PC-3 (cell line): ENCODE measurements around the gene KCNH5. TPM values are rescaled to one million over a fixed set of nuclear protein-coding genes. Genes with fewer than 3 reads are reported as not detected.

Experiments used
- ATAC-seq: fragments of 200-7000 bp; cut with Tn5 transposase; 2 replicates; pipeline ENCODE4 v1.9.1; 2020; ENCODE audit warnings: mild to moderate bottlenecking, moderate library complexity
- BruUV-seq: library from RNA; stranded (reverse); fragments of 400-500 nt; replicated peaks from 2 replicates; lab custom pipeline; 2021; lab: Mats Ljungman, UMichigan
- CTCF ChIA-PET: fragments of 300-600 bp; sonication (Branson Sonifier 250); formaldehyde crosslinking; loops from one replicate; lab custom pipeline; 2022; ENCODE audit warnings: antibody characterized with exemption; lab: Charles Lee
- POLR2A ChIA-PET: fragments of 300-600 bp; sonication (Branson Sonifier 250); formaldehyde crosslinking; loops from one replicate; lab custom pipeline; 2022; ENCODE audit warnings: antibody characterized with exemption; ENCODE audit not compliant: unreplicated experiment; lab: Charles Lee
- DNase-seq: peaks from one replicate; pipeline ENCODE4 v3.0.0-alpha.2; 2015
- H2AFZ ChIP-seq: fragments of 300-600 bp; sonication (generic); 2 replicates; pipeline ENCODE4 v1.6.0; 2016; ENCODE audit warnings: antibody characterized with exemption, low read length
- H3F3A ChIP-seq: fragments of 300-600 bp; sonication (generic); one replicate; pipeline ENCODE4 v1.6.0; 2017; ENCODE audit warnings: antibody characterized with exemption, low read length, control low read depth, mild to moderate bottlenecking; ENCODE audit not compliant: unreplicated experiment
- H3K27ac ChIP-seq: fragments of 300-600 bp; sonication (generic); 2 replicates; pipeline ENCODE4 v1.5.1; 2016; ENCODE audit warnings: mild to moderate bottlenecking, low read length
- H3K27me3 ChIP-seq: fragments of 300-600 bp; sonication (generic); 2 replicates; pipeline ENCODE4 v1.6.1; 2016; ENCODE audit warnings: low read length, mixed read lengths
- H3K36me3 ChIP-seq: fragments of 300-600 bp; sonication (generic); 2 replicates; pipeline ENCODE4 v1.6.1; 2016; ENCODE audit warnings: low read depth, mixed run types, low read length, mixed read lengths
- H3K4me1 ChIP-seq: fragments of 300-600 bp; sonication (generic); 2 replicates; pipeline ENCODE4 v1.5.1; 2016; ENCODE audit warnings: low read length; ENCODE audit not compliant: insufficient read depth
- H3K4me2 ChIP-seq: fragments of 300-600 bp; sonication (generic); 2 replicates; pipeline ENCODE4 v1.6.0; 2016; ENCODE audit warnings: low read length
- H3K4me3 ChIP-seq: fragments of 300-600 bp; sonication (generic); 2 replicates; pipeline ENCODE4 v1.5.1; 2016; ENCODE audit warnings: mild to moderate bottlenecking, low read length, mixed read lengths
- H3K79me2 ChIP-seq: fragments of 300-600 bp; sonication (generic); 2 replicates; pipeline ENCODE4 v1.6.1; 2017; ENCODE audit warnings: low read length, mixed read lengths
- H3K9ac ChIP-seq: fragments of 300-600 bp; sonication (generic); 2 replicates; pipeline ENCODE4 v1.6.0; 2016; ENCODE audit warnings: mild to moderate bottlenecking, low read length
- H3K9me2 ChIP-seq: fragments of 300-600 bp; sonication (generic); replicated peaks from 2 replicates; pipeline ENCODE4 v1.6.1; 2016; ENCODE audit warnings: mixed run types, low read length, mixed read lengths
- H3K9me3 ChIP-seq: fragments of 300-600 bp; sonication (generic); 2 replicates; pipeline ENCODE4 v1.6.1; 2016; ENCODE audit warnings: low read length, mixed read lengths
- H4K20me1 ChIP-seq: fragments of 300-600 bp; sonication (generic); 2 replicates; pipeline ENCODE4 v1.6.1; 2016; ENCODE audit warnings: low read length, mixed read lengths
- EZH2 ChIP-seq: fragments of 300-600 bp; sonication (generic); IDR thresholded peaks from one replicate; pipeline ENCODE4 v1.6.1; 2017; ENCODE audit warnings: antibody characterized with exemption, mild to moderate bottlenecking, low read length; ENCODE audit not compliant: unreplicated experiment
- EZH2phosphoT487 ChIP-seq: fragments of 300-600 bp; sonication (generic); IDR thresholded peaks from 2 replicates; pipeline ENCODE4 v1.6.1; 2018; ENCODE audit warnings: mild to moderate bottlenecking, antibody characterized with exemption, low read length, borderline replicate concordance
- intact Hi-C: fragments of 100-400 bp; cut with micrococcal nuclease; formaldehyde crosslinking; loops from 2 replicates; pipeline ENCODE4 v1.9.0; 2023
- total RNA-seq: library from RNA; depleted of rRNA; stranded (reverse); fragments of >200 nt; gene quantifications from 2 replicates; pipeline ENCODE4 v1.2.3, GENCODE V29; 2014
- TF ChIP-seq, protein P1 (sequence below): fragments of 300-600 bp; sonication (generic); conservative IDR thresholded peaks from 2 replicates; pipeline ENCODE4 v1.5.1; 2017; ENCODE audit warnings: antibody characterized with exemption, low read depth, mild to moderate bottlenecking, low read length

KCNH5 gene
- total RNA-seq, 1 experiment from 2014 or later, result not detected

DNA sequence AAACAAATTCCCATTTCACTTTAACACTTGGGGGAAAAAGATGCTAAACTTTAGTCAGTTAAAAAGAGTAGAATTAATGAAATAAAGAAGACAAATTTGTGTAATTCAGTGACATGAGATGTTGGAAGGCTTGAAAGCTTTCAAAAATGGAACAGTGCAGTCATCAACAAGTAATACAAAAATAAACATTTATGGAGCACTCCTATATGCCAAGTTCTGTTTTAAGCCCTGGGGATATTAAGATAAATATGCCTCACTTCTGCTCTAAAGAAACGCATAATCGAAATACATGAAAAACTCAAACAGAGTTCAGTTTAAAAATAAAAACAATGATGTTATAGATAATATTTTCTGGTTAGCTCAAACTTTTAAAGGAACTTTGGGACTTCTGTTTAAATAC lies 93.0 kb downstream of the KCNH5 start:
- Histone ChIP-seq H3K9ac (no peak overlapping the region), H3K36me3 (no peaks in the 10 kb centered on the region), H3K9me3 (no peaks in the 10 kb centered on the region), H4K20me1 (no peaks in the 10 kb centered on the region), H3F3A (no peaks in the 10 kb centered on the region), H3K9me2 (no peaks in the 10 kb centered on the region), H3K27me3 (peaks cover 9% of the 10 kb centered on the region; the same call in 1 of the 2 replicates), H2AFZ (no peak overlapping the region), H3K4me3 (no peak overlapping the region), H3K4me2 (no peak overlapping the region), H3K27ac (no peak overlapping the region), H3K79me2 (no peaks in the 10 kb centered on the region), H3K4me1 (peaks cover 7% of the 10 kb centered on the region)
- ChIA-PET POLR2A (no interaction called here), CTCF (no interaction called here)
- ATAC-seq (no peak), DNase-seq (no peak)
- TF ChIP-seq EZH2 (no peak), EZH2phosphoT487 (no peak)
- TF ChIP-seq, protein P1, sequence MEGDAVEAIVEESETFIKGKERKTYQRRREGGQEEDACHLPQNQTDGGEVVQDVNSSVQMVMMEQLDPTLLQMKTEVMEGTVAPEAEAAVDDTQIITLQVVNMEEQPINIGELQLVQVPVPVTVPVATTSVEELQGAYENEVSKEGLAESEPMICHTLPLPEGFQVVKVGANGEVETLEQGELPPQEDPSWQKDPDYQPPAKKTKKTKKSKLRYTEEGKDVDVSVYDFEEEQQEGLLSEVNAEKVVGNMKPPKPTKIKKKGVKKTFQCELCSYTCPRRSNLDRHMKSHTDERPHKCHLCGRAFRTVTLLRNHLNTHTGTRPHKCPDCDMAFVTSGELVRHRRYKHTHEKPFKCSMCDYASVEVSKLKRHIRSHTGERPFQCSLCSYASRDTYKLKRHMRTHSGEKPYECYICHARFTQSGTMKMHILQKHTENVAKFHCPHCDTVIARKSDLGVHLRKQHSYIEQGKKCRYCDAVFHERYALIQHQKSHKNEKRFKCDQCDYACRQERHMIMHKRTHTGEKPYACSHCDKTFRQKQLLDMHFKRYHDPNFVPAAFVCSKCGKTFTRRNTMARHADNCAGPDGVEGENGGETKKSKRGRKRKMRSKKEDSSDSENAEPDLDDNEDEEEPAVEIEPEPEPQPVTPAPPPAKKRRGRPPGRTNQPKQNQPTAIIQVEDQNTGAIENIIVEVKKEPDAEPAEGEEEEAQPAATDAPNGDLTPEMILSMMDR, result no peak
- intact Hi-C loops, result no loop called here
- BruUV-seq, result no TSS peak

DNA sequence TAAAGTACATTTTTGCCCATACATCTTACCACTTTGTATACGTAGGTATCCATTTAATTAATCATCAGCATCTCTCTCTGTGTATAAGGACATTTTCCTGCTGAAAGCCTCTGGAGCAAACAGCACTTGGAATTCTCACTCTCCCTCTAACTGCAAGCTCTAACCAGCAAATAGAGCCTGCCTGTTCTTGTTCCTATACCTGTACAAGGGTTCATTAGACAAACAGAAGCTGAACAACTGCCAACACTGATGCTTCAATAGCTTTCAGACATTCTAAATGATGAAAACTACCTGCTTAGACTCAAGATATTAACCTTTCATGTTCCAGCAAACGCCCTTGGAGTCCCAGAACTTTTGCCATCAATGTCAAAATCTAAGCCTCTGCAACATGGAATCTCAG lies 98.0 kb downstream of the KCNH5 start:
- H2AFZ ChIP-seq, result no peak overlapping the region
- CTCF ChIA-PET, result no interaction called here
- no peak overlapping the region for H3K9ac ChIP-seq
- no peak for DNase-seq
- no peaks in the 10 kb centered on the region for H3K36me3 ChIP-seq
- TF ChIP-seq, protein P1, result no peak
- H3K4me2 ChIP-seq, result no peak overlapping the region
- no peaks in the 10 kb centered on the region for H3K9me2 ChIP-seq
- H4K20me1 ChIP-seq, result no peaks in the 10 kb centered on the region
- H3K27me3 ChIP-seq, result peaks cover 27% of the 10 kb centered on the region; the same call in 1 of the 2 replicates
- no peak overlapping the region for H3K27ac ChIP-seq
- no peaks in the 10 kb centered on the region for H3K9me3 ChIP-seq
- H3K4me3 ChIP-seq, result no peak overlapping the region
- no peak for ATAC-seq
- no peaks in the 10 kb centered on the region for H3F3A ChIP-seq
- no peaks in the 10 kb centered on the region for H3K4me1 ChIP-seq
- BruUV-seq, result no TSS peak
- no peaks in the 10 kb centered on the region for H3K79me2 ChIP-seq
- intact Hi-C loops, result no loop called here
- POLR2A ChIA-PET, result no interaction called here

DNA sequence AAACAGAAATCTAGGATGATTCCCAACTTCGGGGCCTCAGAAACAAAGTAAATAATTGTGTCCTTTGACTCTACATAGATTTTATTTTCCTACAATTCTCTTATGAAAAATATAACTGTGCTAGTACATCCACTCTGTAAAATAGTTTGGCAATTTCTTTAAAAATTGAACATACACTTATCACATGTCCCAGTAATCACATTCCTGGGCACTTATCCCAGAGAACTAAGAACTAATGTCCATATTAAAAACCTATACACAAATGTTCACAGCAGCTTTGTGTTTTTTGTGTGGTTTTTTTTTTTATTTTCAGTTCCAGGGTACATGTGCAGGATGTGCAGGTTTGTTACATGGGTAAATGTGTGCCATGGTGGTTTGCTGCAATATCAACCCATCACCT lies 99.0 kb downstream of the KCNH5 start:
- POLR2A ChIA-PET, result no interaction called here
- no peak for ATAC-seq

More for the DNA sequence above, 99.0 kb downstream of the KCNH5 start:
- H3K36me3 ChIP-seq, result no peaks in the 10 kb centered on the region
- H3K79me2 ChIP-seq, result no peaks in the 10 kb centered on the region
- no peaks in the 10 kb centered on the region for H3F3A ChIP-seq
- no peak overlapping the region for H3K4me3 ChIP-seq
- no peak overlapping the region for H3K9ac ChIP-seq
- H4K20me1 ChIP-seq, result no peaks in the 10 kb centered on the region
- H3K27ac ChIP-seq, result no peak overlapping the region
- intact Hi-C loops, result no loop called here
- H3K9me2 ChIP-seq, result no peaks in the 10 kb centered on the region
- no peaks in the 10 kb centered on the region for H3K9me3 ChIP-seq
- H3K4me2 ChIP-seq, result no peak overlapping the region
- H3K4me1 ChIP-seq, result no peaks in the 10 kb centered on the region
- CTCF ChIA-PET, result no interaction called here
- peaks cover 38% of the 10 kb centered on the region; the same call in 1 of the 2 replicates for H3K27me3 ChIP-seq
- no peak for DNase-seq
- no peak overlapping the region for H2AFZ ChIP-seq
- no TSS peak for BruUV-seq
- TF ChIP-seq, protein P1, result no peak
- no peak for TF ChIP-seq EZH2
- no peak for TF ChIP-seq EZH2phosphoT487
